WTC11 (cell line): ENCODE data around the gene CC2D1A.

Source experiments
- CTCF ChIP-seq: fragments of 200-600 bp; IDR thresholded peaks from 2 replicates; pipeline ENCODE4 v1.8.0; 2022; ENCODE audit warnings: antibody characterized with exemption
- GRHL2 ChIP-seq: fragments of 250-450 bp; sonication (Bioruptor Pico); IDR thresholded peaks from 2 replicates; pipeline ENCODE4 v1.8.0; 2022; ENCODE audit warnings: mild to moderate bottlenecking, moderate library complexity; ENCODE audit not compliant: insufficient replicate concordance, severe bottlenecking
- IRF2 ChIP-seq: sonication (generic); formaldehyde crosslinking; IDR thresholded peaks from 2 replicates; pipeline ENCODE4 v1.8.0; 2022; ENCODE audit warnings: low read depth, missing genetic modification reagents, borderline replicate concordance
- MAX ChIP-seq: sonication (generic); formaldehyde crosslinking; IDR thresholded peaks from 2 replicates; pipeline ENCODE4 v1.8.0; 2022; ENCODE audit warnings: mild to moderate bottlenecking, missing genetic modification reagents
- NR3C1 ChIP-seq: sonication (generic); formaldehyde crosslinking; conservative IDR thresholded peaks from 2 replicates; pipeline ENCODE4 v1.8.1; 2023; ENCODE audit warnings: low read depth, mild to moderate bottlenecking, missing genetic modification reagents
- SMAD3 ChIP-seq: sonication (generic); formaldehyde crosslinking; IDR thresholded peaks from 2 replicates; pipeline ENCODE4 v1.8.0; 2022; ENCODE audit warnings: missing genetic modification reagents, mild to moderate bottlenecking, borderline replicate concordance
- SMAD4 ChIP-seq: sonication (generic); formaldehyde crosslinking; IDR thresholded peaks from 2 replicates; pipeline ENCODE4 v1.8.0; 2022; ENCODE audit warnings: mild to moderate bottlenecking, missing genetic modification reagents
- ZBTB21 ChIP-seq: sonication (generic); formaldehyde crosslinking; IDR thresholded peaks from 2 replicates; pipeline ENCODE4 v1.8.1; 2023; ENCODE audit warnings: mild to moderate bottlenecking, missing genetic modification reagents, borderline replicate concordance
- ZNF416 ChIP-seq: fragments of 250-450 bp; sonication (Bioruptor Pico); IDR thresholded peaks from 2 replicates; pipeline ENCODE4 v1.9.0; 2021; ENCODE audit warnings: mild to moderate bottlenecking, inconsistent platforms
- TF ChIP-seq, protein P1 (sequence below): sonication (generic); formaldehyde crosslinking; IDR thresholded peaks from 2 replicates; pipeline ENCODE4 v1.8.1; 2023; ENCODE audit warnings: mild to moderate bottlenecking, missing genetic modification reagents

DNA sequence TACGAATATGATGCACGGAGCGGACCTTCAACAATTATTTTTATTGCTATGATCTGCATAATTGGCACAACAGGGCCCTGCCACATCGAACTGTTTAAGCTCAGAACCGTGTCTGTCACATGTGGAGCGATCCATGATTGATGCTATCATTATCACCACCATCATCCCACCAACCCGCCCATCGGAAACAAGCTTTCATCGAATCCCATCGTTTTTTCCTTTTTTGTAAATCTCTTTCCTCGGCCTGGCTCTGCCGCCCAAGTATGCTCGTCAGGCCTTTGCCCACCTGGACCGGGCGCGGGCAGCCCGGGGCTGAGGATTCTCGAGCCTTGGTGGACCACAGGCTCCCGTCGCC, 45.8 kb downstream of the CC2D1A start:
- TF ChIP-seq CTCF (no peak), ZBTB21 (CRISPR knock-in tag) (no peak), GRHL2 (no peak), SMAD3 (no peak), MAX (no peak), IRF2 (CRISPR knock-in tag) (no peak), SMAD4 (no peak), NR3C1 (CRISPR knock-in tag) (no peak), ZNF416 (CRISPR knock-in tag) (no peak)
- TF ChIP-seq, protein P1, sequence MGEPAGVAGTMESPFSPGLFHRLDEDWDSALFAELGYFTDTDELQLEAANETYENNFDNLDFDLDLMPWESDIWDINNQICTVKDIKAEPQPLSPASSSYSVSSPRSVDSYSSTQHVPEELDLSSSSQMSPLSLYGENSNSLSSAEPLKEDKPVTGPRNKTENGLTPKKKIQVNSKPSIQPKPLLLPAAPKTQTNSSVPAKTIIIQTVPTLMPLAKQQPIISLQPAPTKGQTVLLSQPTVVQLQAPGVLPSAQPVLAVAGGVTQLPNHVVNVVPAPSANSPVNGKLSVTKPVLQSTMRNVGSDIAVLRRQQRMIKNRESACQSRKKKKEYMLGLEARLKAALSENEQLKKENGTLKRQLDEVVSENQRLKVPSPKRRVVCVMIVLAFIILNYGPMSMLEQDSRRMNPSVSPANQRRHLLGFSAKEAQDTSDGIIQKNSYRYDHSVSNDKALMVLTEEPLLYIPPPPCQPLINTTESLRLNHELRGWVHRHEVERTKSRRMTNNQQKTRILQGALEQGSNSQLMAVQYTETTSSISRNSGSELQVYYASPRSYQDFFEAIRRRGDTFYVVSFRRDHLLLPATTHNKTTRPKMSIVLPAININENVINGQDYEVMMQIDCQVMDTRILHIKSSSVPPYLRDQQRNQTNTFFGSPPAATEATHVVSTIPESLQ (CRISPR knock-in tag): no peak
